HEK293 (cell line): Measurements from ENCODE around the gene ASB16.

Source experiments
- CTCF ChIA-PET: fragments of 350-600 bp; formaldehyde crosslinking; extraction: SDS; loops from one replicate; lab custom pipeline; 2021; ENCODE audit warnings: antibody characterized with exemption; lab: Yijun Ruan, JAX
- POLR2A ChIA-PET: fragments of 300-600 bp; formaldehyde crosslinking; extraction: SDS; loops from one replicate; lab custom pipeline; 2020; ENCODE audit warnings: antibody characterized with exemption, inconsistent platforms; lab: Yijun Ruan, JAX
- H3K27ac ChIP-seq: fragments of 200-500 bp; sonication (Bioruptor generic); 2 replicates; pipeline ENCODE4 v1.5.1; 2014; ENCODE audit warnings: low read depth, low read length, control low read depth, inconsistent platforms; ENCODE audit errors: extremely low read depth
- H3K36me3 ChIP-seq, 2 experiments: fragments of 200-500 bp in 1 of 2; sonication (Bioruptor generic) in 1 of 2; 1 replicate in 1 of 2; 2 replicates in 1 of 2; pipeline ENCODE4 v1.5.1; 2014 to 2017; ENCODE audit warnings: inconsistent platforms in 2 of 2, low read length in 2 of 2; ENCODE audit not compliant: control insufficient read depth in 2 of 2, insufficient read depth in 1 of 2
- H3K4me1 ChIP-seq: fragments of 200-500 bp; sonication (Bioruptor generic); 2 replicates; pipeline ENCODE4 v1.5.1; 2014; ENCODE audit warnings: mild to moderate bottlenecking, low read length, inconsistent platforms; ENCODE audit not compliant: control insufficient read depth, insufficient read depth
- H3K4me3 ChIP-seq: 2 replicates; pipeline ENCODE4 v1.5.1; 2011; ENCODE audit warnings: low read depth, mild to moderate bottlenecking, control low read depth, low read length, moderate library complexity
- H3K9me3 ChIP-seq: fragments of 200-500 bp; sonication (Bioruptor generic); 2 replicates; pipeline ENCODE4 v1.5.1; 2014; ENCODE audit warnings: low read depth, low read length, inconsistent platforms; ENCODE audit not compliant: control insufficient read depth, insufficient read depth
- AEBP2 ChIP-seq: fragments of 450-650 bp; formaldehyde crosslinking; IDR thresholded peaks from 2 replicates; pipeline ENCODE4 v1.5.1; 2016; ENCODE audit warnings: missing biosample characterization, missing genetic modification characterization, borderline replicate concordance
- BCL11B ChIP-seq: fragments of 450-650 bp; formaldehyde crosslinking; IDR thresholded peaks from 2 replicates; pipeline ENCODE4 v1.5.1; 2016; ENCODE audit warnings: low read depth, missing biosample characterization, missing genetic modification characterization
- GFI1B ChIP-seq: fragments of 450-650 bp; formaldehyde crosslinking; IDR thresholded peaks from 2 replicates; pipeline ENCODE4 v1.5.1; 2016; ENCODE audit warnings: missing biosample characterization, missing genetic modification characterization
- GLI2 ChIP-seq: fragments of 450-650 bp; formaldehyde crosslinking; IDR thresholded peaks from 2 replicates; pipeline ENCODE4; 2017; ENCODE audit warnings: missing biosample characterization, missing genetic modification characterization, low read depth, borderline replicate concordance
- SP2 ChIP-seq: fragments of 450-650 bp; formaldehyde crosslinking; IDR thresholded peaks from 2 replicates; pipeline ENCODE4 v1.5.1; 2016; ENCODE audit warnings: missing biosample characterization, missing genetic modification characterization
- TSHZ1 ChIP-seq: fragments of 450-650 bp; formaldehyde crosslinking; IDR thresholded peaks from 2 replicates; pipeline ENCODE4 v1.5.1; 2016; ENCODE audit warnings: missing biosample characterization, missing genetic modification characterization, borderline replicate concordance
- ZBTB20 ChIP-seq: fragments of 450-650 bp; formaldehyde crosslinking; IDR thresholded peaks from 2 replicates; pipeline ENCODE4 v1.5.1; 2016; ENCODE audit warnings: missing biosample characterization, missing genetic modification characterization
- ZBTB8A ChIP-seq: fragments of 450-650 bp; formaldehyde crosslinking; IDR thresholded peaks from 2 replicates; pipeline ENCODE4 v1.5.1; 2016; ENCODE audit warnings: missing biosample characterization, missing genetic modification characterization
- ZNF221 ChIP-seq: fragments of 450-650 bp; formaldehyde crosslinking; IDR thresholded peaks from 2 replicates; pipeline ENCODE4 v1.5.1; 2017; ENCODE audit warnings: missing biosample characterization, missing genetic modification characterization, borderline replicate concordance
- ZNF248 ChIP-seq: fragments of 450-650 bp; formaldehyde crosslinking; IDR thresholded peaks from 2 replicates; pipeline ENCODE4 v1.5.1; 2017; ENCODE audit warnings: missing biosample characterization, missing genetic modification characterization
- ZNF280D ChIP-seq: fragments of 450-650 bp; formaldehyde crosslinking; IDR thresholded peaks from 2 replicates; pipeline ENCODE4 v1.5.1; 2016; ENCODE audit warnings: missing biosample characterization, missing genetic modification characterization
- ZNF37A ChIP-seq: fragments of 450-650 bp; IDR thresholded peaks from 2 replicates; pipeline ENCODE4 v1.5.1; 2018; ENCODE audit warnings: missing biosample characterization, missing genetic modification characterization
- ZNF580 ChIP-seq: fragments of 450-650 bp; formaldehyde crosslinking; IDR thresholded peaks from 2 replicates; pipeline ENCODE4 v1.5.1; 2016; ENCODE audit warnings: missing biosample characterization, missing genetic modification characterization
- ZNF610 ChIP-seq: fragments of 450-650 bp; formaldehyde crosslinking; IDR thresholded peaks from 2 replicates; pipeline ENCODE4 v1.5.1; 2016; ENCODE audit warnings: missing biosample characterization, missing genetic modification characterization, borderline replicate concordance
- ZNF639 ChIP-seq: fragments of 450-650 bp; formaldehyde crosslinking; IDR thresholded peaks from 2 replicates; pipeline ENCODE4 v1.5.1; 2016; ENCODE audit warnings: missing biosample characterization, missing genetic modification characterization
- TF ChIP-seq, protein P1 (sequence below): fragments of 450-650 bp; formaldehyde crosslinking; conservative IDR thresholded peaks from 2 replicates; pipeline ENCODE4 v1.5.1; 2016; ENCODE audit warnings: low read depth, missing biosample characterization, missing genetic modification characterization
- TF ChIP-seq, protein P2 (sequence below): fragments of 450-650 bp; formaldehyde crosslinking; IDR thresholded peaks from 2 replicates; pipeline ENCODE4 v1.5.1; 2016; ENCODE audit warnings: missing biosample characterization, missing genetic modification characterization

The ASB16 gene

GRCh38 chr17:44183024-44183423 lies 12.5 kb downstream of the ASB16 start (continued):
- TF ChIP-seq, protein P1, sequence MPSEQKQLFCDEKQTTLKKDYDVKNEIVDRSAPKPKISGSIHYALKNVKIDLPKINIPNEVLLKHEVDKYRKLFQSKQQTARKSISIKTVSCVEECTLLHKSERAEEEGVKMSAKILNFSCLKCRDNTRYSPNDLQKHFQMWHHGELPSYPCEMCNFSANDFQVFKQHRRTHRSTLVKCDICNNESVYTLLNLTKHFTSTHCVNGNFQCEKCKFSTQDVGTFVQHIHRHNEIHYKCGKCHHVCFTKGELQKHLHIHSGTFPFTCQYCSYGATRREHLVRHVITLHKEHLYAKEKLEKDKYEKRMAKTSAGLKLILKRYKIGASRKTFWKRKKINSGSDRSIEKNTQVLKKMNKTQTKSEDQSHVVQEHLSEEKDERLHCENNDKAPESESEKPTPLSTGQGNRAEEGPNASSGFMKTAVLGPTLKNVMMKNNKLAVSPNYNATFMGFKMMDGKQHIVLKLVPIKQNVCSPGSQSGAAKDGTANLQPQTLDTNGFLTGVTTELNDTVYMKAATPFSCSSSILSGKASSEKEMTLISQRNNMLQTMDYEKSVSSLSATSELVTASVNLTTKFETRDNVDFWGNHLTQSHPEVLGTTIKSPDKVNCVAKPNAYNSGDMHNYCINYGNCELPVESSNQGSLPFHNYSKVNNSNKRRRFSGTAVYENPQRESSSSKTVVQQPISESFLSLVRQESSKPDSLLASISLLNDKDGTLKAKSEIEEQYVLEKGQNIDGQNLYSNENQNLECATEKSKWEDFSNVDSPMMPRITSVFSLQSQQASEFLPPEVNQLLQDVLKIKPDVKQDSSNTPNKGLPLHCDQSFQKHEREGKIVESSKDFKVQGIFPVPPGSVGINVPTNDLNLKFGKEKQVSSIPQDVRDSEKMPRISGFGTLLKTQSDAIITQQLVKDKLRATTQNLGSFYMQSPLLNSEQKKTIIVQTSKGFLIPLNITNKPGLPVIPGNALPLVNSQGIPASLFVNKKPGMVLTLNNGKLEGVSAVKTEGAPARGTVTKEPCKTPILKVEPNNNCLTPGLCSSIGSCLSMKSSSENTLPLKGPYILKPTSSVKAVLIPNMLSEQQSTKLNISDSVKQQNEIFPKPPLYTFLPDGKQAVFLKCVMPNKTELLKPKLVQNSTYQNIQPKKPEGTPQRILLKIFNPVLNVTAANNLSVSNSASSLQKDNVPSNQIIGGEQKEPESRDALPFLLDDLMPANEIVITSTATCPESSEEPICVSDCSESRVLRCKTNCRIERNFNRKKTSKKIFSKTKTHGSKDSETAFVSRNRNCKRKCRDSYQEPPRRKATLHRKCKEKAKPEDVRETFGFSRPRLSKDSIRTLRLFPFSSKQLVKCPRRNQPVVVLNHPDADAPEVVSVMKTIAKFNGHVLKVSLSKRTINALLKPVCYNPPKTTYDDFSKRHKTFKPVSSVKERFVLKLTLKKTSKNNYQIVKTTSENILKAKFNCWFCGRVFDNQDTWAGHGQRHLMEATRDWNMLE (tag by site-specific recombination) = no peak
- TF ChIP-seq ZBTB8A (tag by site-specific recombination) (no peak), GFI1B (tag by site-specific recombination) (no peak), ZNF639 (tag by site-specific recombination) (no peak), GLI2 (tag by site-specific recombination) (no peak), ZNF610 (no peak), TSHZ1 (tag by site-specific recombination) (no peak)
- TF ChIP-seq, protein P2, sequence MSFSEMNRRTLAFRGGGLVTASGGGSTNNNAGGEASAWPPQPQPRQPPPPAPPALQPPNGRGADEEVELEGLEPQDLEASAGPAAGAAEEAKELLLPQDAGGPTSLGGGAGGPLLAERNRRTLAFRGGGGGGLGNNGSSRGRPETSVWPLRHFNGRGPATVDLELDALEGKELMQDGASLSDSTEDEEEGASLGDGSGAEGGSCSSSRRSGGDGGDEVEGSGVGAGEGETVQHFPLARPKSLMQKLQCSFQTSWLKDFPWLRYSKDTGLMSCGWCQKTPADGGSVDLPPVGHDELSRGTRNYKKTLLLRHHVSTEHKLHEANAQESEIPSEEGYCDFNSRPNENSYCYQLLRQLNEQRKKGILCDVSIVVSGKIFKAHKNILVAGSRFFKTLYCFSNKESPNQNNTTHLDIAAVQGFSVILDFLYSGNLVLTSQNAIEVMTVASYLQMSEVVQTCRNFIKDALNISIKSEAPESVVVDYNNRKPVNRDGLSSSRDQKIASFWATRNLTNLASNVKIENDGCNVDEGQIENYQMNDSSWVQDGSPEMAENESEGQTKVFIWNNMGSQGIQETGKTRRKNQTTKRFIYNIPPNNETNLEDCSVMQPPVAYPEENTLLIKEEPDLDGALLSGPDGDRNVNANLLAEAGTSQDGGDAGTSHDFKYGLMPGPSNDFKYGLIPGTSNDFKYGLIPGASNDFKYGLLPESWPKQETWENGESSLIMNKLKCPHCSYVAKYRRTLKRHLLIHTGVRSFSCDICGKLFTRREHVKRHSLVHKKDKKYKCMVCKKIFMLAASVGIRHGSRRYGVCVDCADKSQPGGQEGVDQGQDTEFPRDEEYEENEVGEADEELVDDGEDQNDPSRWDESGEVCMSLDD (tag by site-specific recombination) = no peak

DNA sequence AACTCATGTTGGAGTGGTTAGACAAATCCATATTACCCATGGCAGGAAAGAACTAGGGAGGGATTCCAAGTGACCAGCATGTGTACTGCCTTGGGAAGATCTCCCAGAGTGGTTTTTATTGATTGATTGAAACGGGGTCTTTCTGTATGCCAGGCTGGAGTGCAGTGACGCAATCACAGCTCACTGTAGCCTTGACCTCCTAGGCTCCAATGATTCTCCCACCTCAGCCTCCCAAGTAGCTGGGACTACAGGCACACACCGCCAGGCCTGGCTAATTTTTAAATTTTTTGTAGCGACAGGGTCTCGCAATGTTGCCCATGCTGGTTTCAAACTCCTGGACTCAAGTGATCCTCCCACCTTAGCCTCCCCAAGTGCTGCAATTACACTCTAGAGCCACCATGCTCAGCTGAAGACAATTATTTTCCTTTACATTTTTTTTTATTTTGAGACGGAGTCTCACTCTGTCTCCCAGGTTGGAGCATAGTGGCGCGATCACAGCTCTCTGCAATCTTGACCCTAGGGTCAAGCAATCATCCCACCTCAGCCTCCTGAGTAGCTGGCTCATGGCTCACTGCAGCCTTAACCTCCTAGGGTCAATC lies 13.8 kb downstream of the ASB16 start:
- peaks cover 17 to 35% of the 10 kb centered on the region in 2 experiments for H3K36me3 ChIP-seq
- H3K27ac ChIP-seq = no peak overlapping the region
- peaks cover 3% of the 10 kb centered on the region for H3K4me1 ChIP-seq
- no peak overlapping the region for H3K4me3 ChIP-seq
- ChIA-PET POLR2A (interaction anchor here (0.6 to 2.9 kb wide), 4 partner anchors 13 to 36 kb away, joined by 3 to 24 read pairs (median 21); partner anchors contain the start of genes ASB16 and UBTF), CTCF (interaction anchor here (0.7 to 1.5 kb wide), 7 partner anchors 12 to 146 kb away, joined by 3 to 4 read pairs (median 3); no protein-coding TSS in a partner anchor)
- no peaks in the 10 kb centered on the region for H3K9me3 ChIP-seq
- TF ChIP-seq BCL11B (tag by site-specific recombination) (no peak), ZNF221 (tag by site-specific recombination) (no peak), ZBTB20 (tag by site-specific recombination) (no peak), ZNF248 (tag by site-specific recombination) (no peak), ZNF580 (tag by site-specific recombination) (no peak), AEBP2 (tag by site-specific recombination) (no peak), ZNF280D (no peak), ZNF37A (tag by site-specific recombination) (no peak), SP2 (tag by site-specific recombination) (no peak)
